GM23248 (cell line): ENCODE measurements around the gene ARFRP1. TPM values are rescaled to one million over a fixed set of nuclear protein-coding genes. Genes with fewer than 3 reads are reported as not detected.
A peak's percentile ranks its signal among the peaks of the same experiment; 100 is the strongest.

Experiments used
- DNase-seq: peaks from one replicate; pipeline ENCODE4 v3.0.0-alpha.2; 2015
- H2AFZ ChIP-seq: fragments of 200-600 bp; sonication (generic); 2 replicates; pipeline ENCODE4 v1.6.1; 2016; ENCODE audit warnings: antibody characterized with exemption
- H3F3A ChIP-seq: fragments of 200-600 bp; sonication (generic); 2 replicates; pipeline ENCODE4 v1.6.1; 2016; ENCODE audit warnings: mild to moderate bottlenecking, antibody characterized with exemption, mixed run types; ENCODE audit not compliant: insufficient read depth
- H3K27ac ChIP-seq: fragments of 200-600 bp; sonication (generic); 2 replicates; pipeline ENCODE4 v1.5.1; 2016; ENCODE audit warnings: mild to moderate bottlenecking
- H3K27me3 ChIP-seq: fragments of 200-600 bp; sonication (generic); replicated peaks from 2 replicates; pipeline ENCODE4 v1.6.1; 2016; ENCODE audit warnings: mild to moderate bottlenecking; ENCODE audit not compliant: insufficient read depth
- H3K36me3 ChIP-seq: fragments of 200-600 bp; sonication (generic); 2 replicates; pipeline ENCODE4 v1.6.1; 2016; ENCODE audit warnings: low read depth, mild to moderate bottlenecking
- H3K4me1 ChIP-seq: fragments of 200-600 bp; sonication (generic); 2 replicates; pipeline ENCODE4 v1.6.1; 2016; ENCODE audit warnings: mild to moderate bottlenecking; ENCODE audit not compliant: insufficient read depth
- H3K4me2 ChIP-seq: fragments of 200-600 bp; sonication (generic); one replicate; pipeline ENCODE4 v1.6.1; 2016; ENCODE audit warnings: mild to moderate bottlenecking; ENCODE audit not compliant: unreplicated experiment
- H3K4me3 ChIP-seq: fragments of 200-600 bp; sonication (generic); 2 replicates; pipeline ENCODE4 v1.5.1; 2016; ENCODE audit warnings: mild to moderate bottlenecking
- H3K79me2 ChIP-seq: fragments of 200-600 bp; sonication (generic); 2 replicates; pipeline ENCODE4 v1.6.1; 2016; ENCODE audit warnings: mild to moderate bottlenecking; ENCODE audit not compliant: insufficient read depth
- H3K9ac ChIP-seq: fragments of 200-600 bp; sonication (generic); 2 replicates; pipeline ENCODE4 v1.6.1; 2016; ENCODE audit warnings: mild to moderate bottlenecking
- H3K9me2 ChIP-seq: fragments of 200-600 bp; sonication (generic); 2 replicates; pipeline ENCODE4 v1.6.1; 2016; ENCODE audit warnings: mixed run types, mild to moderate bottlenecking, moderate library complexity; ENCODE audit not compliant: insufficient read depth
- H3K9me3 ChIP-seq: fragments of 200-600 bp; sonication (generic); one replicate; pipeline ENCODE4 v1.6.1; 2017; ENCODE audit warnings: low read depth
- H4K20me1 ChIP-seq: fragments of 200-600 bp; sonication (generic); 2 replicates; pipeline ENCODE4 v1.6.0; 2016; ENCODE audit not compliant: insufficient read depth
- EZH2 ChIP-seq: fragments of 200-600 bp; sonication (generic); IDR thresholded peaks from 2 replicates; pipeline ENCODE4 v1.6.1; 2018; ENCODE audit warnings: antibody characterized with exemption, mild to moderate bottlenecking; ENCODE audit not compliant: insufficient read depth, poor library complexity, severe bottlenecking
- EZH2phosphoT487 ChIP-seq: fragments of 200-600 bp; sonication (generic); IDR thresholded peaks from 2 replicates; pipeline ENCODE4 v1.6.1; 2018; ENCODE audit warnings: antibody characterized with exemption, moderate library complexity, mild to moderate bottlenecking, low read depth; ENCODE audit not compliant: insufficient read depth
- WGBS, 2 experiments: methylation state at CpG; one replicate each; pipeline ENCODE4 v1.1.6; 2015 to 2017; ENCODE audit warnings: low lambda C conversion rate in 2 of 2, low coverage in 1 of 2; ENCODE audit errors: missing lambda C conversion rate in 2 of 2; 5-methylcytosine and 5-hydroxymethylcytosine counted together
- in situ Hi-C: fragments of 300-500 bp; cut with MboI; formaldehyde crosslinking; loops from 2 replicates; pipeline ENCODE4 v1.15.0; 2020
- polyA plus RNA-seq: library from polyadenylated mRNA; unstranded; fragments of >200 nt; fragmentation: Nextera tagmentation; extraction: Ambion mirVana; gene quantifications from 2 replicates; pipeline ENCODE4 v1.2.1, GENCODE V29; 2016
- total RNA-seq: library from RNA; depleted of rRNA; stranded (reverse); fragments of >200 nt; shearing (Covaris generic); gene quantifications from 2 replicates; pipeline ENCODE4 v1.2.3, GENCODE V29; 2014

Gene ARFRP1
- total and polyA plus RNA-seq, 2 experiments from 2014 or later = 57.6 to 61.4 TPM

- Histone ChIP-seq H3K9ac (peak overlapping the region; percentile 77), H3K9me2 (no peaks in the 10 kb centered on the region), H4K20me1 (no peaks in the 10 kb centered on the region), H3K4me3 (0 out of 2 replicates have a peak overlapping the region, but pooled peaks have one; percentile 4), H3K4me2 (peak overlapping the region; percentile 44), H2AFZ (peak overlapping the region; percentile 33; the same call in 1 of the 2 replicates), H3K27ac (peak overlapping the region; percentile 92), H3K79me2 (no peaks in the 10 kb centered on the region), H3K9me3 (no peaks in the 10 kb centered on the region), H3K36me3 (no peaks in the 10 kb centered on the region), H3K4me1 (peaks cover 34% of the 10 kb centered on the region), H3F3A (peaks cover 34% of the 10 kb centered on the region), H3K27me3 (no peaks in the 10 kb centered on the region)
- no peak for TF ChIP-seq EZH2phosphoT487
- no peak for TF ChIP-seq EZH2
- in situ Hi-C loops = no loop called here
- DNase-seq = peak; percentile 94
- WGBS, 2 experiments = 5 to 8% methylated on average over 31 to 45 of the region's 45 CpGs
These were observed 21.1 kb downstream of the ARFRP1 start for GRCh38 chr20:63686492-63687321.

GRCh38 chr20:63686094-63686491 lies 21.7 kb downstream of the ARFRP1 start:
- peaks cover 35% of the 10 kb centered on the region for H3K4me1 ChIP-seq
- H3K9me2 ChIP-seq = no peaks in the 10 kb centered on the region
- no peak overlapping the region for H3K4me3 ChIP-seq
- H3K27ac ChIP-seq = peak overlapping the region; percentile 92
- H4K20me1 ChIP-seq = no peaks in the 10 kb centered on the region
- in situ Hi-C loops = no loop called here
- 0 out of 2 replicates have a peak overlapping the region, but pooled peaks have one; percentile 33 for H2AFZ ChIP-seq
- peak overlapping the region; percentile 11 for H3K4me2 ChIP-seq
- H3K9me3 ChIP-seq = no peaks in the 10 kb centered on the region
- TF ChIP-seq EZH2 = no peak
- TF ChIP-seq EZH2phosphoT487 = no peak
- H3K79me2 ChIP-seq = no peaks in the 10 kb centered on the region
- no peak for DNase-seq
- H3F3A ChIP-seq = peaks cover 40% of the 10 kb centered on the region
- whole genome bisulfite sequencing, 2 experiments = 67 to 80% methylated on average over 16 to 24 of the region's 24 CpGs
- H3K36me3 ChIP-seq = no peaks in the 10 kb centered on the region
- no peaks in the 10 kb centered on the region for H3K27me3 ChIP-seq
- H3K9ac ChIP-seq = peak overlapping the region; percentile 77

GRCh38 chr20:63685269-63686026 lies 22.3 kb downstream of the ARFRP1 start:
- Histone ChIP-seq H3K4me3 (no peak overlapping the region), H3K9ac (peak overlapping the region; percentile 77), H3K27ac (peak overlapping the region; percentile 92)

GRCh38 chr20:63682384-63683139 lies 25.2 kb downstream of the ARFRP1 start:
- H3K4me2 ChIP-seq = peak overlapping the region; percentile 37
- H2AFZ ChIP-seq = 0 out of 2 replicates have a peak overlapping the region, but pooled peaks have one; percentile 18
- no peaks in the 10 kb centered on the region for H3K9me2 ChIP-seq
- H3K36me3 ChIP-seq = no peaks in the 10 kb centered on the region
- peak; percentile 98 for DNase-seq
- no peaks in the 10 kb centered on the region for H3K27me3 ChIP-seq
- in situ Hi-C loops = no loop called here
- H3K79me2 ChIP-seq = no peaks in the 10 kb centered on the region
- WGBS, 2 experiments = 16 to 21% methylated on average over 18 to 22 of the region's 22 CpGs
- H3K27ac ChIP-seq = peak overlapping the region; percentile 93
- peaks cover 37% of the 10 kb centered on the region for H3F3A ChIP-seq
- peaks cover 32% of the 10 kb centered on the region for H3K4me1 ChIP-seq
- TF ChIP-seq EZH2phosphoT487 (no peak), EZH2 (no peak)
- H3K9ac ChIP-seq = peak overlapping the region; percentile 65
- no peaks in the 10 kb centered on the region for H3K9me3 ChIP-seq
- no peak overlapping the region for H3K4me3 ChIP-seq
- H4K20me1 ChIP-seq = no peaks in the 10 kb centered on the region

More at GRCh38 chr20:63685269-63686026, 22.3 kb downstream of the ARFRP1 start:
- peaks cover 40% of the 10 kb centered on the region for H3F3A ChIP-seq
- no peak overlapping the region for H3K4me2 ChIP-seq
- H4K20me1 ChIP-seq = no peaks in the 10 kb centered on the region
- 83 to 88% methylated on average over 10 to 20 of the region's 21 CpGs for WGBS, 2 experiments
- no peaks in the 10 kb centered on the region for H3K36me3 ChIP-seq
- H2AFZ ChIP-seq = no peak overlapping the region
- no peaks in the 10 kb centered on the region for H3K27me3 ChIP-seq
- H3K9me2 ChIP-seq = no peaks in the 10 kb centered on the region
- in situ Hi-C loops = no loop called here
- TF ChIP-seq EZH2 (no peak), EZH2phosphoT487 (no peak)
- no peak for DNase-seq
- H3K9me3 ChIP-seq = no peaks in the 10 kb centered on the region
- no peaks in the 10 kb centered on the region for H3K79me2 ChIP-seq
- H3K4me1 ChIP-seq = peaks cover 35% of the 10 kb centered on the region
